ENCODE data around the gene PHACTR4. TPM values are rescaled to one million over a fixed set of nuclear protein-coding genes. Genes with fewer than 3 reads are reported as not detected.

The PHACTR4 gene
- total and polyA plus RNA-seq, 9 of the 15 experiments (the other 6 are each of a cell fraction or from before 2014, with no cell fraction given) = 6.4 to 43.6 (median 14.2) TPM

- Histone ChIP-seq H3K4me3 (no peak overlapping the region), H3K9me3 (replicated peaks; ENCODE audit: control insufficient read depth, insufficient read depth, low read depth, low read length) (no peaks in the 10 kb centered on the region), H3K9ac (ENCODE audit: insufficient read depth in 1 of 2, low read depth in 2 of 2, low read length in 2 of 2) (no peak overlapping the region), H3K36me3 (ENCODE audit: control insufficient read depth, insufficient read depth, low read length) (no peaks in the 10 kb centered on the region), H3K4me1 (replicated peaks in 1 of 2; ENCODE audit: control insufficient read depth in 2 of 2, insufficient read depth in 2 of 2, low read length in 2 of 2) (peaks cover 0 to 8% of the 10 kb centered on the region in 2 experiments; a peak in 3 of 5 replicates), H3K27ac (ENCODE audit: extremely low read depth, low read depth, low read length) (no peak overlapping the region), H3K4me2 (ENCODE audit: insufficient read depth, low read length) (no peak overlapping the region), H4K20me1 (replicated peaks; ENCODE audit: control insufficient read depth, insufficient read depth, low read length) (no peaks in the 10 kb centered on the region), H3K27me3 (ENCODE audit: control insufficient read depth in 2 of 2, insufficient read depth in 2 of 2, low read length in 2 of 2) (no peaks in the 10 kb centered on the region), H3K9me1 (ENCODE audit: control insufficient read depth, insufficient read depth, low read length) (no peaks in the 10 kb centered on the region), H2AFZ (ENCODE audit: low read depth, low read length) (no peak overlapping the region), H3K79me2 (ENCODE audit: control insufficient read depth, insufficient read depth, low read length) (no peaks in the 10 kb centered on the region)
- CTCF ChIA-PET (ENCODE audit: low intra/inter-chr PET ratio) = no interaction called here
- FAIRE-seq (no peak), ATAC-seq (no peak), DNase-seq (ENCODE audit: extremely low read depth in 1 of 4, low spot score in 3 of 4) (no peak)
- intact Hi-C loops (cut with micrococcal nuclease) = no loop called here
- in situ Hi-C loops (cut with MboI) = no loop called here
- POLR2A ChIA-PET = interaction anchor here (1.1 to 2.6 kb wide), 2 partner anchors 14 to 82 kb away, joined by 3 to 14 read pairs; partner anchors contain the start of gene MED18
- WGBS (ENCODE audit: insufficient coverage, low coverage, missing lambda C conversion rate) = 100% methylated on average over 2 of the region's 2 CpGs
- no TSS peak for BruUV-seq (replicated peaks)
- TF ChIP-seq MLX (CRISPR knock-in tag; conservative IDR thresholded peaks at IDR 0.05) (no peak), CREB5 (CRISPR knock-in tag; IDR thresholded peaks at IDR 0.05) (no peak), TBP (optimal IDR thresholded peaks at IDR 0.05; ENCODE audit: low read depth, low read length) (no peak), KLF6 (CRISPR knock-in tag; IDR thresholded peaks at IDR 0.05; ENCODE audit: borderline replicate concordance) (no peak), ZC3H4 (CRISPR knock-in tag; IDR thresholded peaks at IDR 0.05; ENCODE audit: borderline replicate concordance) (no peak), SMC3 (conservative IDR thresholded peaks at IDR 0.05; ENCODE audit: insufficient read depth, low read depth, low read length) (no peak)
Measured at GRCh38 chr1:28343405-28343804, 26.1 kb upstream of the PHACTR4 start.

All from K562 (cell line).